Keratinocyte (primary cell): Measurements from ENCODE around the gene DGKI.

Source experiments
- EZH2 ChIP-seq: IDR thresholded peaks from one replicate; pipeline ENCODE4 v1.6.1; 2012; ENCODE audit warnings: inconsistent platforms, mild to moderate bottlenecking, low read length, moderate library complexity
- TF ChIP-seq, protein P1 (sequence below), 3 experiments: IDR thresholded peaks in 1 of 3; conservative IDR thresholded peaks in 1 of 3; optimal IDR thresholded peaks in 1 of 3; 2 replicates in 2 of 3; 3 replicates in 1 of 3; pipeline versions ENCODE3 to v1.5.1; 2011; ENCODE audit warnings: low read length in 3 of 3, mild to moderate bottlenecking in 3 of 3, moderate library complexity in 2 of 3, control low read depth in 1 of 3, inconsistent platforms in 1 of 3; ENCODE audit not compliant: insufficient read depth in 2 of 3; ENCODE audit errors: extremely low read depth in 1 of 3

DNA sequence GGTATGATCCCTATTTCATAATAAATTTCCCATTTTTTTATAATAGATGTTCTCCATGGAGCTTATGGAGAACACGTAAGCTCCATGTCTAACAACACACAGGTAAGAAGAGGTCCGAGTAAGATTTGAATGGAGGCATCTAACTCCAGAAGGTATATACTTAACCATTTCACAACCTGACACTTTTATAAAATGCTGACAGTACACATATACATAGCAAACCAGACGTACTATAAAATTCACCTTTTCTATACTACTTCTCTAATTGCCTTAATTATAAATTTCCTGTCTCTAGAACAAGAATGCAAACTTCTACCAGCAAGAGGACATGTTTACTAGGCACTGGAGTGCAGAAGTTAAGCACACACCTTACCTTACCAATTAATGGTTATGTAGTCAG is 151.3 kb downstream of the DGKI start:
- TF ChIP-seq, protein P1, sequence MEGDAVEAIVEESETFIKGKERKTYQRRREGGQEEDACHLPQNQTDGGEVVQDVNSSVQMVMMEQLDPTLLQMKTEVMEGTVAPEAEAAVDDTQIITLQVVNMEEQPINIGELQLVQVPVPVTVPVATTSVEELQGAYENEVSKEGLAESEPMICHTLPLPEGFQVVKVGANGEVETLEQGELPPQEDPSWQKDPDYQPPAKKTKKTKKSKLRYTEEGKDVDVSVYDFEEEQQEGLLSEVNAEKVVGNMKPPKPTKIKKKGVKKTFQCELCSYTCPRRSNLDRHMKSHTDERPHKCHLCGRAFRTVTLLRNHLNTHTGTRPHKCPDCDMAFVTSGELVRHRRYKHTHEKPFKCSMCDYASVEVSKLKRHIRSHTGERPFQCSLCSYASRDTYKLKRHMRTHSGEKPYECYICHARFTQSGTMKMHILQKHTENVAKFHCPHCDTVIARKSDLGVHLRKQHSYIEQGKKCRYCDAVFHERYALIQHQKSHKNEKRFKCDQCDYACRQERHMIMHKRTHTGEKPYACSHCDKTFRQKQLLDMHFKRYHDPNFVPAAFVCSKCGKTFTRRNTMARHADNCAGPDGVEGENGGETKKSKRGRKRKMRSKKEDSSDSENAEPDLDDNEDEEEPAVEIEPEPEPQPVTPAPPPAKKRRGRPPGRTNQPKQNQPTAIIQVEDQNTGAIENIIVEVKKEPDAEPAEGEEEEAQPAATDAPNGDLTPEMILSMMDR (optimal IDR thresholded peaks at IDR 0.05 in 1 of 3, IDR thresholded peaks at IDR 0.05 in 1 of 3, conservative IDR thresholded peaks at IDR 0.05 in 1 of 3; ENCODE audit: extremely low read depth in 1 of 3, insufficient read depth in 2 of 3, low read length in 3 of 3), result no peak
- TF ChIP-seq EZH2, result no peak
